Astrocyte of the cerebellum (primary cell): ENCODE results near the gene AGPAT3.

ENCODE experiments used
- DNase-seq: peaks from one replicate; pipeline ENCODE4 v3.0.0-alpha.2; 2011; ENCODE audit warnings: low read depth
- H3K4me3 ChIP-seq: 2 replicates; pipeline ENCODE4 v1.5.1; 2011; ENCODE audit warnings: mild to moderate bottlenecking, low read depth, low read length, moderate library complexity
- CTCF ChIP-seq: IDR thresholded peaks from 2 replicates; pipeline ENCODE4 v1.5.1; 2012; ENCODE audit warnings: low read length, low read depth, moderate library complexity, mild to moderate bottlenecking; ENCODE audit errors: missing control alignments
- in situ Hi-C: cut with HindIII; loops from 2 replicates; pipeline ENCODE4 v1.10.0; 2017; ENCODE audit warnings: low sequenced_read_pairs

Gene AGPAT3

DNA sequence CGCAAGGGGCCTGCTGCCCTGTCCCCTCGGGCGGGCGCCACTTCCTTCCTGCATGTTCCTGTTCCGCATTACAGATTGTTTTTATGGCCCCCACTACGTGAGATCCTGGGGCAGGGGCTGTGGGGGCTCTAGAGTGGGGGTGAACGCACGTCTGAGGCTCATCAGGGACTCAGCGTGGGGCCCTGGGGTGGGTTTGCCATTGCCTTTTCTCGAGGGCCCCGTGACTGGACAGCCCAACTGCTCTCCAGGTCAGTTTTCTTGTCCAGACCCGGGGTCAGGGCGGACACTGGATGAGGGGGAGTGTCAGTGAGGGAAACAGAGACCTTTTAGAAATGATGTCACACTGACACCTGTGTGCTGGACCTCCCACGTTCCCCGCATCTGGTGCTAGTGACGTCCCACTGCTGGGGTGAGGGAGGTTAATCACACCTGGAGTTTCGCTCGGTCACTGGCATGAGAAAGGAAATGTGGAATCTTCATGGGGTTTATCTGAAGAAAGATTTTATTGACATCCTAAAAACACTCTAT, 65.9 kb downstream of the AGPAT3 start:
- TF ChIP-seq CTCF: no peak
- in situ Hi-C loops: no loop called here
- no peak overlapping the region for H3K4me3 ChIP-seq
- DNase-seq: no peak

GRCh38 chr21:43931489-43931888, 66.5 kb downstream of the AGPAT3 start:
- no peak overlapping the region for H3K4me3 ChIP-seq
- TF ChIP-seq CTCF: no peak
- in situ Hi-C loops: no loop called here
- DNase-seq: no peak

GRCh38 chr21:43932005-43932404, 67.0 kb downstream of the AGPAT3 start:
- in situ Hi-C loops: no loop called here

GRCh38 chr21:43933199-43933598, 68.2 kb downstream of the AGPAT3 start:
- DNase-seq: no peak
- in situ Hi-C loops: no loop called here
- no peak overlapping the region for H3K4me3 ChIP-seq
- no peak for TF ChIP-seq CTCF

More at GRCh38 chr21:43932005-43932404, 67.0 kb downstream of the AGPAT3 start:
- no peak for TF ChIP-seq CTCF
- DNase-seq: no peak
- H3K4me3 ChIP-seq: no peak overlapping the region

DNA sequence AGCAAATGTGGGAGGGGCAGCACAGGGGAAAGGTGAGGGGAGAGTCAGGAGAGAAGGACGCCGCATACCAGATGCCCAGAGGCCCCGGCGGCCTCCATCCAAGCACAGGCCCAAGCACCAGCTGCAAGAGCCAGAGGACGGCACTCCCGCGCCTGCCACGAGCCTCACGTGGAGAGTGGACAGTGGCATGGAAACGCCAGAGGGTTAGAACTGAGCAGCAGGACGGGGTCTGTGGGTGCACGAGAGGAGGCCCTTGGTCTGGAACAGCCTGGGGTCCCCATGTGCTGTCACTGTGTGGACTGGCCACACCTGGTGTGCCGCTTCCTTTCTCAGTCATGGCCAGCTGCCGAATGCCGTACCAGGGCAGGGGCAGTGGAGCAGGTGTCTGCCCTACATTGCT, 68.7 kb downstream of the AGPAT3 start:
- H3K4me3 ChIP-seq: no peak overlapping the region
- in situ Hi-C loops: no loop called here
- no peak for TF ChIP-seq CTCF

GRCh38 chr21:43934116-43934515, 69.1 kb downstream of the AGPAT3 start:
- in situ Hi-C loops: no loop called here
- no peak overlapping the region for H3K4me3 ChIP-seq
- no peak for TF ChIP-seq CTCF
- DNase-seq: no peak

More for the DNA sequence above, 68.7 kb downstream of the AGPAT3 start:
- no peak for DNase-seq
